Ovary (tissue), 3 donors: ENCODE results near the gene INAVA.

Experiments
- EP300 ChIP-seq: sonication (generic); formaldehyde crosslinking; IDR thresholded peaks from one replicate; pipeline ENCODE4 v1.6.1; 2017; ENCODE audit warnings: antibody characterized with exemption
- TF ChIP-seq, protein P1 (sequence below), 3 donors: fragments of 450-650 bp in 2 of 3; fragments of 200-600 bp in 1 of 3; IDR thresholded peaks; one replicate each; pipeline versions ENCODE4 v1.5.1 to v1.8.0; 2016 to 2022; ENCODE audit warnings: antibody characterized with exemption in 3 of 3, mild to moderate bottlenecking in 1 of 3
- donor health status: DM: no; HTN: no; CAD: no.

DNA sequence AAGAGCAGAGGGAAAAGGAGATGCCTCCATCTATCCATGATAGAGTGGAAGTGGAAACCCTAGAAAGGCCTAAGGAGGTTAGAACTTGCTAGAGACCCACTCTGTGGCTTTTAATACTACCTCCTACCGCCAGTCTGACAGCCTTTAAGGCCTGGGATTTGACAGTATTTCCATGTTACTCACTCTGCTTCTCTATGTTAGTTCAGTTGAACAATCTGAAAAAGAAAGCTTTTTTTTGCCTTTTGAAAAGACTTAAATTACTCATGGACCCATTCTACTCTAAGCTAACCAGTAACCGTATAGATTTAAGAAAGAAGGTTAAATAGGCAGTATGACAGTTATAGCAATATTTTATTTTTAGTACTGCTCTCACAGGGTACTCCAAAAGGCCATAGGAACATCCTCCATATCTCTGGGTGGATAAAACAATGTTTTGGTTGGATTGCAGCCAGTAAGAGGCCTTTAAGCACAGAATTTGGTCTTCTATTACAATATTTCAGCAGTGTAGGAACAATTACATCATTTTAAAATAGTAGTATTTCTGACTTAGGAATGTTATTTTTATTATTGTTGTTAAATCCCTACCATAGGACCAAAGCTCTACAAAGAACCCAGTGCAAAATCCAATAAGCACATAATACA lies 37.9 kb upstream of the INAVA start:
- TF ChIP-seq, protein P1, sequence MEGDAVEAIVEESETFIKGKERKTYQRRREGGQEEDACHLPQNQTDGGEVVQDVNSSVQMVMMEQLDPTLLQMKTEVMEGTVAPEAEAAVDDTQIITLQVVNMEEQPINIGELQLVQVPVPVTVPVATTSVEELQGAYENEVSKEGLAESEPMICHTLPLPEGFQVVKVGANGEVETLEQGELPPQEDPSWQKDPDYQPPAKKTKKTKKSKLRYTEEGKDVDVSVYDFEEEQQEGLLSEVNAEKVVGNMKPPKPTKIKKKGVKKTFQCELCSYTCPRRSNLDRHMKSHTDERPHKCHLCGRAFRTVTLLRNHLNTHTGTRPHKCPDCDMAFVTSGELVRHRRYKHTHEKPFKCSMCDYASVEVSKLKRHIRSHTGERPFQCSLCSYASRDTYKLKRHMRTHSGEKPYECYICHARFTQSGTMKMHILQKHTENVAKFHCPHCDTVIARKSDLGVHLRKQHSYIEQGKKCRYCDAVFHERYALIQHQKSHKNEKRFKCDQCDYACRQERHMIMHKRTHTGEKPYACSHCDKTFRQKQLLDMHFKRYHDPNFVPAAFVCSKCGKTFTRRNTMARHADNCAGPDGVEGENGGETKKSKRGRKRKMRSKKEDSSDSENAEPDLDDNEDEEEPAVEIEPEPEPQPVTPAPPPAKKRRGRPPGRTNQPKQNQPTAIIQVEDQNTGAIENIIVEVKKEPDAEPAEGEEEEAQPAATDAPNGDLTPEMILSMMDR (IDR thresholded peaks at IDR 0.05), result no peak
- TF ChIP-seq EP300, result no peak
